Measurements from ENCODE around the gene LCA5.

DNA sequence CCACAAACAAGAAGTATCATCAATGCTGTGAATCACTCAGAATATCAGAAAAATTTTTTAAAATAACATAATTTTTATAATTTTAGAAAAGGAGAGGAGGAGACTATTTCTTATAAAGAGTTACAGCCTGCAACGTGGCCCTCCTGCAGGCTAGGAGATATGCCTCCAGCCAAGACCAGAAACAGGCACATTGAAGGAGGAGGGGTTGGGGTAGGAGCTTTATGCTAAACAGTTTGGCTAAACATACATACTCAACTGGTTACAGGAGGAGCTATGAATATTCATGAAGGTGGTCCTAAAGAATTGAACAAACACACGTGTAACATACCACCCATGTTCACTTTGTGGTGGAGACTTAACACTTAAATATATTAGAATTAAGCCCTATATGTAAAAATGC, 14.2 kb upstream of the LCA5 start:
- TF ChIP-seq, protein P1, sequence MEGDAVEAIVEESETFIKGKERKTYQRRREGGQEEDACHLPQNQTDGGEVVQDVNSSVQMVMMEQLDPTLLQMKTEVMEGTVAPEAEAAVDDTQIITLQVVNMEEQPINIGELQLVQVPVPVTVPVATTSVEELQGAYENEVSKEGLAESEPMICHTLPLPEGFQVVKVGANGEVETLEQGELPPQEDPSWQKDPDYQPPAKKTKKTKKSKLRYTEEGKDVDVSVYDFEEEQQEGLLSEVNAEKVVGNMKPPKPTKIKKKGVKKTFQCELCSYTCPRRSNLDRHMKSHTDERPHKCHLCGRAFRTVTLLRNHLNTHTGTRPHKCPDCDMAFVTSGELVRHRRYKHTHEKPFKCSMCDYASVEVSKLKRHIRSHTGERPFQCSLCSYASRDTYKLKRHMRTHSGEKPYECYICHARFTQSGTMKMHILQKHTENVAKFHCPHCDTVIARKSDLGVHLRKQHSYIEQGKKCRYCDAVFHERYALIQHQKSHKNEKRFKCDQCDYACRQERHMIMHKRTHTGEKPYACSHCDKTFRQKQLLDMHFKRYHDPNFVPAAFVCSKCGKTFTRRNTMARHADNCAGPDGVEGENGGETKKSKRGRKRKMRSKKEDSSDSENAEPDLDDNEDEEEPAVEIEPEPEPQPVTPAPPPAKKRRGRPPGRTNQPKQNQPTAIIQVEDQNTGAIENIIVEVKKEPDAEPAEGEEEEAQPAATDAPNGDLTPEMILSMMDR (IDR thresholded peaks at IDR 0.05; ENCODE audit: low read depth, low read length, poor library complexity, severe bottlenecking) = no peak
- TF ChIP-seq EZH2phosphoT487 (IDR thresholded peaks at IDR 0.05; ENCODE audit: borderline replicate concordance, low read length) = no peak
